ENCODE measurements around the gene SND1.

DNA sequence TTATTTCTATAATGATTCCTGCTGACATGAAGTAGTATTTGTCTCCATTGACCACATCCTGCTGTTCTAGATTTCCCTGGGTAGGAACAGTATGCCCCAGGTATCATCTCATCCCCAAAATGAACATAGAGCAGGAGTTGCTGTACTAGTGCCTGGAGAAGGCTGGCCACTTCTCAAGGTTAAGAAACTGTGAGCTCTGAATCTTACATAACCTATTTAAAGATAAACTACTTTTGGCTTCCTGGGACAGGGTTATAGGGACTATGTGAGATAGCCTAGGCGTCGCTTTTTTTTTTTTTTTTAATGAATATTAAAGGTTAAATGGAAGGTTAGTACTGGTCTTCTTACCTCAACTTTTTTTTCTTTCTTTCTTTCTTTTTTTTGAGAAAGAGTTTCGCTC, 276.2 kb downstream of the SND1 start:
- TF ChIP-seq, protein P1, sequence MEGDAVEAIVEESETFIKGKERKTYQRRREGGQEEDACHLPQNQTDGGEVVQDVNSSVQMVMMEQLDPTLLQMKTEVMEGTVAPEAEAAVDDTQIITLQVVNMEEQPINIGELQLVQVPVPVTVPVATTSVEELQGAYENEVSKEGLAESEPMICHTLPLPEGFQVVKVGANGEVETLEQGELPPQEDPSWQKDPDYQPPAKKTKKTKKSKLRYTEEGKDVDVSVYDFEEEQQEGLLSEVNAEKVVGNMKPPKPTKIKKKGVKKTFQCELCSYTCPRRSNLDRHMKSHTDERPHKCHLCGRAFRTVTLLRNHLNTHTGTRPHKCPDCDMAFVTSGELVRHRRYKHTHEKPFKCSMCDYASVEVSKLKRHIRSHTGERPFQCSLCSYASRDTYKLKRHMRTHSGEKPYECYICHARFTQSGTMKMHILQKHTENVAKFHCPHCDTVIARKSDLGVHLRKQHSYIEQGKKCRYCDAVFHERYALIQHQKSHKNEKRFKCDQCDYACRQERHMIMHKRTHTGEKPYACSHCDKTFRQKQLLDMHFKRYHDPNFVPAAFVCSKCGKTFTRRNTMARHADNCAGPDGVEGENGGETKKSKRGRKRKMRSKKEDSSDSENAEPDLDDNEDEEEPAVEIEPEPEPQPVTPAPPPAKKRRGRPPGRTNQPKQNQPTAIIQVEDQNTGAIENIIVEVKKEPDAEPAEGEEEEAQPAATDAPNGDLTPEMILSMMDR (conservative IDR thresholded peaks at IDR 0.05 in 1 of 2, IDR thresholded peaks at IDR 0.05 in 1 of 2; ENCODE audit: low read depth in 1 of 2, low read length in 2 of 2) = no peak
- TF ChIP-seq EZH2 (IDR thresholded peaks at IDR 0.05; ENCODE audit: low read length, missing control alignments) = no peak
